Thyroid gland (tissue), 4 donors: ENCODE results near the gene LRRC47.

Experiments used
- POLR2A ChIP-seq, 2 donors: fragments of 450-650 bp; IDR thresholded peaks; one replicate each; pipeline ENCODE4 v1.6.1; 2017; ENCODE audit warnings: antibody characterized with exemption in 2 of 2, mild to moderate bottlenecking in 2 of 2, moderate library complexity in 1 of 2
- TF ChIP-seq, protein P1 (sequence below), 6 experiments: fragments of 200-600 bp in 3 of 6; fragments of 450-650 bp in 3 of 6; sonication (generic) in 3 of 6; IDR thresholded peaks; one replicate each; pipeline ENCODE4 v1.5.1; 2016 to 2019; ENCODE audit warnings: antibody characterized with exemption in 6 of 6, mild to moderate bottlenecking in 2 of 6, inconsistent platforms in 1 of 6, moderate library complexity in 1 of 6

DNA sequence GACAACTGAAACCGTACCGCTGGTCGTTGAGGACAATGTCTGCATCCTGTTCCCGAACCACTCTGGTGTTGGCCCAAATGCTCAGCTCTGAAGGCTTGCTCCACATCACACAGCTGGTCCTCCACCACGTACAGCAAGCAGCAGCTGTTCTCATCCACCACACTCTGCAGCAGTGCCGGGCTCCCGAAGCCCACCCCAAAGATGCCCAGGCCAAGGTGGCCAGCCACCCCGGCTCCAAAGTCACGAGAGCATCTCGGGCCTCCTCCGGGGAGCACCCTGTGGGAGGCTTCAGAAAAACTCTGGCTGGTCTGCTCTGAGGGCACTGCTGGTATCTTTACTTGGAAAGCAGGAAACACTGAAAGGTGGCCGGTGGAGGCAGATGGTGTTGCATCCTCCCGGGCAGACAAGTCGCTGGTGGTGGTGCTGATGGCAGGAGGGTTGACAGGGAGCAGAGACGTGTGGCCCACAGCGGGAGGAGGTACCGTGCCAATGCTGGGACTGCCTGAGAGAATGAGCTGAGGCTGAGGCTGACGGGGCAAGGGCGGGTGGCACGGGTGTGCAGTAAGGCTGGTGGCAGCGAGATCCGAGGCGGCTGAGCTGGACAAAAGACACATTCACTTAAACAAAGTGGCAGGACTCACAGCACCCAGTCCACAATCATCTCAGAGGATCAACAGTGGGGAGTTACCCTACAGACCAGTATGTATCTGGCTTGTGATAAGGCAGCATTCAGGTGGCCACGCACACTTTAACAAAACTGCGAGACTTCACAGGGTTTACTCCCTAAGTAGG lies 50.5 kb downstream of the LRRC47 start:
- TF ChIP-seq, protein P1, sequence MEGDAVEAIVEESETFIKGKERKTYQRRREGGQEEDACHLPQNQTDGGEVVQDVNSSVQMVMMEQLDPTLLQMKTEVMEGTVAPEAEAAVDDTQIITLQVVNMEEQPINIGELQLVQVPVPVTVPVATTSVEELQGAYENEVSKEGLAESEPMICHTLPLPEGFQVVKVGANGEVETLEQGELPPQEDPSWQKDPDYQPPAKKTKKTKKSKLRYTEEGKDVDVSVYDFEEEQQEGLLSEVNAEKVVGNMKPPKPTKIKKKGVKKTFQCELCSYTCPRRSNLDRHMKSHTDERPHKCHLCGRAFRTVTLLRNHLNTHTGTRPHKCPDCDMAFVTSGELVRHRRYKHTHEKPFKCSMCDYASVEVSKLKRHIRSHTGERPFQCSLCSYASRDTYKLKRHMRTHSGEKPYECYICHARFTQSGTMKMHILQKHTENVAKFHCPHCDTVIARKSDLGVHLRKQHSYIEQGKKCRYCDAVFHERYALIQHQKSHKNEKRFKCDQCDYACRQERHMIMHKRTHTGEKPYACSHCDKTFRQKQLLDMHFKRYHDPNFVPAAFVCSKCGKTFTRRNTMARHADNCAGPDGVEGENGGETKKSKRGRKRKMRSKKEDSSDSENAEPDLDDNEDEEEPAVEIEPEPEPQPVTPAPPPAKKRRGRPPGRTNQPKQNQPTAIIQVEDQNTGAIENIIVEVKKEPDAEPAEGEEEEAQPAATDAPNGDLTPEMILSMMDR (IDR thresholded peaks at IDR 0.05) = no peak
- TF ChIP-seq POLR2A (IDR thresholded peaks at IDR 0.05) = no peak
